Suprapubic skin (tissue), 4 donors: Measurements from ENCODE around the gene SAMD14. TPM values are rescaled to one million over a fixed set of nuclear protein-coding genes. Genes with fewer than 3 reads are reported as not detected.

Experiments used
- DNase-seq, 2 donors: peaks; one replicate each; pipeline ENCODE4 v3.0.0-alpha.2; 2019; ENCODE audit warnings: low spot score in 2 of 2
- H3K27ac ChIP-seq: fragments of 200-600 bp; sonication (generic); one replicate; pipeline ENCODE4 v1.5.1; 2019
- H3K27me3 ChIP-seq: fragments of 200-600 bp; sonication (generic); one replicate; pipeline ENCODE4 v1.5.1; 2019
- H3K36me3 ChIP-seq: fragments of 200-600 bp; sonication (generic); one replicate; pipeline ENCODE4 v1.5.1; 2019
- H3K4me1 ChIP-seq: fragments of 200-600 bp; sonication (generic); one replicate; pipeline ENCODE4 v1.5.1; 2019
- H3K4me3 ChIP-seq: fragments of 200-600 bp; sonication (generic); one replicate; pipeline ENCODE4 v1.5.1; 2019; ENCODE audit warnings: mild to moderate bottlenecking
- H3K9me3 ChIP-seq: fragments of 200-600 bp; sonication (generic); one replicate; pipeline ENCODE4 v1.5.1; 2019
- CTCF ChIP-seq, 2 donors: fragments of 200-600 bp in 1 of 2; fragments of 450-650 bp in 1 of 2; sonication (generic) in 1 of 2; IDR thresholded peaks; one replicate each; pipeline ENCODE4 v1.5.1; 2016 to 2019; ENCODE audit warnings: antibody characterized with exemption in 2 of 2, mild to moderate bottlenecking in 1 of 2, moderate library complexity in 1 of 2
- EP300 ChIP-seq: sonication (generic); formaldehyde crosslinking; IDR thresholded peaks from one replicate; pipeline ENCODE4 v1.6.1; 2017; ENCODE audit warnings: antibody characterized with exemption
- POLR2A ChIP-seq, 2 donors: fragments of 450-650 bp; IDR thresholded peaks; one replicate each; pipeline ENCODE4 v1.6.1; 2017; ENCODE audit warnings: antibody characterized with exemption in 2 of 2, mild to moderate bottlenecking in 2 of 2, moderate library complexity in 2 of 2
- POLR2AphosphoS5 ChIP-seq, 3 donors: sonication (generic); formaldehyde crosslinking; IDR thresholded peaks; one replicate each; pipeline ENCODE4 v1.6.1; 2017; ENCODE audit warnings: antibody characterized with exemption in 3 of 3
- WGBS: methylation state at CpG from one replicate; pipeline ENCODE4 v1.1.5; 2018; 5-methylcytosine and 5-hydroxymethylcytosine counted together
- total RNA-seq, 4 donors: library from RNA; depleted of rRNA; stranded (reverse); fragments of >200 nt; gene quantifications; one replicate each; pipeline ENCODE4 v1.1.0, GENCODE V29; 2016

SAMD14 gene
- total RNA-seq, 4 donors from 2014 or later, result 0.68 TPM; not detected in 3

GRCh38 chr17:50060951-50061712 lies 68.8 kb downstream of the SAMD14 start:
- H3K27ac ChIP-seq, result peak overlapping the region; percentile 68
- H3K27me3 ChIP-seq, result no peaks in the 10 kb centered on the region
- DNase-seq, result peak in 1 of 2 donors; percentile 53
- H3K4me3 ChIP-seq, result peak overlapping the region; percentile 25
- TF ChIP-seq POLR2A (IDR thresholded peaks at IDR 0.05) (no peak), EP300 (no peak), POLR2AphosphoS5 (IDR thresholded peaks at IDR 0.05) (no peak), CTCF (IDR thresholded peaks at IDR 0.05) (no peak)
- no peaks in the 10 kb centered on the region for H3K36me3 ChIP-seq
- no peaks in the 10 kb centered on the region for H3K9me3 ChIP-seq
- WGBS, result 59% methylated on average over 5 of the region's 9 CpGs
- H3K4me1 ChIP-seq, result peaks cover 88% of the 10 kb centered on the region

Other genes with a start within 250 kb of the SAMD14 start
- 1 to 10 TPM; 1.4 to 5.7 (median 3.4) TPM for gene DLX4, start 161.0 kb downstream of the SAMD14 start, total RNA-seq
- gene DLX3, start 134.9 kb downstream of the SAMD14 start, total RNA-seq, result 10 to 100 TPM; 12.9 to 31.8 (median 23.8) TPM
- gene ITGA3, start 74.0 kb downstream of the SAMD14 start, total RNA-seq, result 100 to 1,000 TPM in 3 of 4 donors, 10 to 100 TPM in 1; 85.9 to 229 (median 198) TPM
- gene PDK2, start 34.8 kb downstream of the SAMD14 start, total RNA-seq, result 100 to 1,000 TPM in 2 of 4 donors, 10 to 100 TPM in 2; 33.2 to 114 (median 69.6) TPM
- gene PPP1R9B, start 20.5 kb upstream of the SAMD14 start, total RNA-seq, result 10 to 100 TPM; 21.5 to 26.2 (median 23.7) TPM
- 1 to 10 TPM; 2.1 to 5.8 (median 4.0) TPM for gene SGCA, start 35.8 kb upstream of the SAMD14 start, total RNA-seq
- 10 to 100 TPM; 19.2 to 56.8 (median 33.1) TPM for gene COL1A1, start 71.5 kb upstream of the SAMD14 start, total RNA-seq
- gene TMEM92, start 144.3 kb upstream of the SAMD14 start, total RNA-seq, result 1 to 10 TPM in 1 of 4 donors, not detected in 3; 1.3 TPM
- gene XYLT2, start 216.0 kb upstream of the SAMD14 start, total RNA-seq, result 10 to 100 TPM; 36.9 to 61.3 (median 45.5) TPM
- gene MRPL27, start 243.0 kb upstream of the SAMD14 start, total RNA-seq, result 10 to 100 TPM; 60.3 to 87.7 (median 65.3) TPM
- 1 to 10 TPM in 2 of 4 donors, under 1 TPM in 2; 0.39 to 2.5 (median 0.98) TPM for gene EME1, start 243.1 kb upstream of the SAMD14 start, total RNA-seq